GM19099 (cell line): ENCODE measurements around the gene PCCB.

Experiments
- POLR2A ChIP-seq: IDR thresholded peaks from 3 replicates; pipeline ENCODE4 v1.6.1; 2011; ENCODE audit warnings: low read depth; ENCODE audit not compliant: insufficient read length; ENCODE audit errors: extremely low read depth

The PCCB gene

GRCh38 chr3:136336329-136337100 lies 86.4 kb downstream of the PCCB start:
- no peak for TF ChIP-seq POLR2A

- no peak for TF ChIP-seq POLR2A
Observed at GRCh38 chr3:136343446-136343845, 93.3 kb downstream of the PCCB start.

- TF ChIP-seq POLR2A, result no peak
Observed at GRCh38 chr3:136343873-136344555, 93.9 kb downstream of the PCCB start.

- no peak for TF ChIP-seq POLR2A
Observed at GRCh38 chr3:136346486-136346885, 96.3 kb downstream of the PCCB start.

GRCh38 chr3:136350132-136350531 lies 100.0 kb downstream of the PCCB start:
- no peak for TF ChIP-seq POLR2A

- no peak for TF ChIP-seq POLR2A
Observed at GRCh38 chr3:136350557-136350956, 100.4 kb downstream of the PCCB start.

- TF ChIP-seq POLR2A, result no peak
Observed at GRCh38 chr3:136351351-136351750, 101.2 kb downstream of the PCCB start.

- TF ChIP-seq POLR2A, result no peak
Observed at GRCh38 chr3:136351905-136352304, 101.8 kb downstream of the PCCB start.

GRCh38 chr3:136353461-136353860 lies 103.3 kb downstream of the PCCB start:
- TF ChIP-seq POLR2A, result no peak

GRCh38 chr3:136366289-136366688 lies 116.1 kb downstream of the PCCB start:
- no peak for TF ChIP-seq POLR2A

GRCh38 chr3:136377508-136377907 lies 127.4 kb downstream of the PCCB start:
- TF ChIP-seq POLR2A, result no peak

- no peak for TF ChIP-seq POLR2A
Observed at GRCh38 chr3:136378011-136378410, 127.9 kb downstream of the PCCB start.
